ENCODE data around the gene CPXM2. TPM values are rescaled to one million over a fixed set of nuclear protein-coding genes. Genes with fewer than 3 reads are reported as not detected.

The CPXM2 gene
- polyA plus RNA-seq, 1 of the 3 experiments (the other 2 are of a cell fraction): not detected

DNA sequence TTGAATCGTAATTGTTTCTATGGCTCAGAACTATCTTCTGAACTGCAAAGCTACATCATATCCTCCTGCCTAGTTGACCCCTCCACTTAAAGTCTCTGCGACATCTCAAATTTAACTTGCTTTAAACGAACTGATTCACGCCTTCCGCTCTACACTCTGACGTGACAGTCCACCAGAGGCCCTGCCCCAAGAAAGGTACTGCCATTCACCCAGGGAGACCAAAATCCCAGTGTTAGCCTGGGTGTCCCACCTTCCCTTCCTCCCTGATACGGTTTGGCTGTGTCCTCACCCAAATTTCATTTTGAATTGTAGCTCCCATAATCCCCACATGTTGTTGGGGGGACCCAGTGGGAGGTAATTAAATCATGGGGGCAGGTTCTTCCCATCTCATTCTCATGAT lies 90.8 kb downstream of the CPXM2 start:
- no peak overlapping the region for H3K27ac ChIP-seq (ENCODE audit: low read depth in 2 of 2, low read length in 1 of 2)
- no peak for TF ChIP-seq JUND (IDR thresholded peaks at IDR 0.05)
- TF ChIP-seq, protein P1, sequence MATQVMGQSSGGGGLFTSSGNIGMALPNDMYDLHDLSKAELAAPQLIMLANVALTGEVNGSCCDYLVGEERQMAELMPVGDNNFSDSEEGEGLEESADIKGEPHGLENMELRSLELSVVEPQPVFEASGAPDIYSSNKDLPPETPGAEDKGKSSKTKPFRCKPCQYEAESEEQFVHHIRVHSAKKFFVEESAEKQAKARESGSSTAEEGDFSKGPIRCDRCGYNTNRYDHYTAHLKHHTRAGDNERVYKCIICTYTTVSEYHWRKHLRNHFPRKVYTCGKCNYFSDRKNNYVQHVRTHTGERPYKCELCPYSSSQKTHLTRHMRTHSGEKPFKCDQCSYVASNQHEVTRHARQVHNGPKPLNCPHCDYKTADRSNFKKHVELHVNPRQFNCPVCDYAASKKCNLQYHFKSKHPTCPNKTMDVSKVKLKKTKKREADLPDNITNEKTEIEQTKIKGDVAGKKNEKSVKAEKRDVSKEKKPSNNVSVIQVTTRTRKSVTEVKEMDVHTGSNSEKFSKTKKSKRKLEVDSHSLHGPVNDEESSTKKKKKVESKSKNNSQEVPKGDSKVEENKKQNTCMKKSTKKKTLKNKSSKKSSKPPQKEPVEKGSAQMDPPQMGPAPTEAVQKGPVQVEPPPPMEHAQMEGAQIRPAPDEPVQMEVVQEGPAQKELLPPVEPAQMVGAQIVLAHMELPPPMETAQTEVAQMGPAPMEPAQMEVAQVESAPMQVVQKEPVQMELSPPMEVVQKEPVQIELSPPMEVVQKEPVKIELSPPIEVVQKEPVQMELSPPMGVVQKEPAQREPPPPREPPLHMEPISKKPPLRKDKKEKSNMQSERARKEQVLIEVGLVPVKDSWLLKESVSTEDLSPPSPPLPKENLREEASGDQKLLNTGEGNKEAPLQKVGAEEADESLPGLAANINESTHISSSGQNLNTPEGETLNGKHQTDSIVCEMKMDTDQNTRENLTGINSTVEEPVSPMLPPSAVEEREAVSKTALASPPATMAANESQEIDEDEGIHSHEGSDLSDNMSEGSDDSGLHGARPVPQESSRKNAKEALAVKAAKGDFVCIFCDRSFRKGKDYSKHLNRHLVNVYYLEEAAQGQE (IDR thresholded peaks at IDR 0.05; ENCODE audit: low read depth, low read length): no peak
- no peak for TF ChIP-seq RAD21 (IDR thresholded peaks at IDR 0.05; ENCODE audit: low read length)
- TF ChIP-seq RCOR1 (IDR thresholded peaks at IDR 0.05; ENCODE audit: low read length): no peak
- no peak for TF ChIP-seq SIN3A (IDR thresholded peaks at IDR 0.05; ENCODE audit: borderline replicate concordance, low read depth, low read length)
- TF ChIP-seq SMC3 (IDR thresholded peaks at IDR 0.05; ENCODE audit: low read depth, low read length): no peak
- TF ChIP-seq EZH2phosphoT487 (IDR thresholded peaks at IDR 0.05; ENCODE audit: borderline replicate concordance, low read depth): no peak
- TF ChIP-seq CHD2 (IDR thresholded peaks at IDR 0.05; ENCODE audit: low read length, partially characterized antibody): no peak
- TF ChIP-seq, protein P2, sequence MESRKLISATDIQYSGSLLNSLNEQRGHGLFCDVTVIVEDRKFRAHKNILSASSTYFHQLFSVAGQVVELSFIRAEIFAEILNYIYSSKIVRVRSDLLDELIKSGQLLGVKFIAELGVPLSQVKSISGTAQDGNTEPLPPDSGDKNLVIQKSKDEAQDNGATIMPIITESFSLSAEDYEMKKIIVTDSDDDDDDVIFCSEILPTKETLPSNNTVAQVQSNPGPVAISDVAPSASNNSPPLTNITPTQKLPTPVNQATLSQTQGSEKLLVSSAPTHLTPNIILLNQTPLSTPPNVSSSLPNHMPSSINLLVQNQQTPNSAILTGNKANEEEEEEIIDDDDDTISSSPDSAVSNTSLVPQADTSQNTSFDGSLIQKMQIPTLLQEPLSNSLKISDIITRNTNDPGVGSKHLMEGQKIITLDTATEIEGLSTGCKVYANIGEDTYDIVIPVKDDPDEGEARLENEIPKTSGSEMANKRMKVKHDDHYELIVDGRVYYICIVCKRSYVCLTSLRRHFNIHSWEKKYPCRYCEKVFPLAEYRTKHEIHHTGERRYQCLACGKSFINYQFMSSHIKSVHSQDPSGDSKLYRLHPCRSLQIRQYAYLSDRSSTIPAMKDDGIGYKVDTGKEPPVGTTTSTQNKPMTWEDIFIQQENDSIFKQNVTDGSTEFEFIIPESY (IDR thresholded peaks at IDR 0.05; ENCODE audit: borderline replicate concordance, low read depth): no peak
- no peak for TF ChIP-seq YY1 (IDR thresholded peaks at IDR 0.05; ENCODE audit: low read depth)
- TF ChIP-seq EP300 (IDR thresholded peaks at IDR 0.05; ENCODE audit: borderline replicate concordance in 1 of 2, low read depth in 1 of 2, low read length in 1 of 2): no peak
- TF ChIP-seq NRF1 (IDR thresholded peaks at IDR 0.05; ENCODE audit: low read depth, low read length): no peak
- no peak overlapping the region for H3K4me3 ChIP-seq (ENCODE audit: low read depth in 2 of 2, low read length in 1 of 2)
- no peak overlapping the region for H3K9ac ChIP-seq
- H2AFZ ChIP-seq (ENCODE audit: low read depth): no peak overlapping the region
- H3K4me2 ChIP-seq: no peak overlapping the region
- H3K9me2 ChIP-seq: no peaks in the 10 kb centered on the region
- ChIA-PET CTCF (interaction anchor here (1.0 kb wide), 2 partner anchors 21 to 47 kb away, joined by 3 read pairs; no protein-coding TSS in a partner anchor), POLR2A (no interaction called here)
- H3K4me1 ChIP-seq (ENCODE audit: control insufficient read depth in 1 of 2, insufficient read depth in 2 of 2, low read depth in 1 of 2, low read length in 1 of 2): no peaks in the 10 kb centered on the region
- H3K79me2 ChIP-seq (ENCODE audit: insufficient read depth): no peaks in the 10 kb centered on the region
- no peak for DNase-seq
- no peaks in the 10 kb centered on the region for H4K20me1 ChIP-seq (ENCODE audit: insufficient read depth)
- 53% methylated on average over 7 of the region's 7 CpGs for WGBS (ENCODE audit: low lambda C conversion rate)
- no peaks in the 10 kb centered on the region for H3K27me3 ChIP-seq (ENCODE audit: insufficient read depth)
- no peaks in the 10 kb centered on the region for H3K9me3 ChIP-seq
- no peaks in the 10 kb centered on the region for H3K36me3 ChIP-seq (replicated peaks in 1 of 2; ENCODE audit: control insufficient read depth in 1 of 2, insufficient read depth in 2 of 2, low read length in 1 of 2)
- no peaks in the 10 kb centered on the region for H3F3A ChIP-seq (replicated peaks; ENCODE audit: insufficient read depth)

DNA sequence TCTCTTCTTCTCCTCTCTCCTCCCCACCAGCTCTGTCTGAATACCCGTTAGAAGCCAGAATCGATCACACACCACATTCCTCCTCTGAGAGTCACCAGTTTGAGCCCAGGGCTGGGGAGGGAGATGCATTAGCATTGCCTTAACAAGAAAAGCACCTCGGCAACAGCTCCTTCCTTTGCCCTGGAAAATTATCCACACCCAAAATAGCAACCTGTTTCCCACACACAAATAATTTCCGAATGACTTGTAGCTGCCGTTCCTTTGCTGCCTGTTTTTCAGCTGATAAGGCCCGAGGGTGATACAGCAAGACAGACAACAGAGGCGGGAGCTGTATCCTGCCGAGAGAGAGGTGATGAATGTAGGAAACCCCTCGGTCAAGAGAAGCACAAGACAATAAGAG lies 91.3 kb downstream of the CPXM2 start:
- Histone ChIP-seq H3K27ac (ENCODE audit: low read depth in 2 of 2, low read length in 1 of 2) (no peak overlapping the region), H3K9me2 (no peaks in the 10 kb centered on the region), H3K4me1 (ENCODE audit: control insufficient read depth in 1 of 2, insufficient read depth in 2 of 2, low read depth in 1 of 2, low read length in 1 of 2) (no peaks in the 10 kb centered on the region), H3K9ac (no peak overlapping the region), H2AFZ (ENCODE audit: low read depth) (no peak overlapping the region), H3K36me3 (replicated peaks in 1 of 2; ENCODE audit: control insufficient read depth in 1 of 2, insufficient read depth in 2 of 2, low read length in 1 of 2) (no peaks in the 10 kb centered on the region), H3K4me2 (no peak overlapping the region), H3K4me3 (ENCODE audit: low read depth in 2 of 2, low read length in 1 of 2) (no peak overlapping the region), H3F3A (replicated peaks; ENCODE audit: insufficient read depth) (no peaks in the 10 kb centered on the region), H4K20me1 (ENCODE audit: insufficient read depth) (no peaks in the 10 kb centered on the region), H3K9me3 (no peaks in the 10 kb centered on the region), H3K79me2 (ENCODE audit: insufficient read depth) (no peaks in the 10 kb centered on the region), H3K27me3 (ENCODE audit: insufficient read depth) (no peaks in the 10 kb centered on the region)
- DNase-seq: no peak
- CTCF ChIA-PET: interaction anchor here (1.0 kb wide), 1 partner anchor 47 kb away, joined by 3 read pairs; no protein-coding TSS in a partner anchor
- POLR2A ChIA-PET: no interaction called here
- WGBS (ENCODE audit: low lambda C conversion rate): 20% methylated on average over 9 of the region's 9 CpGs
- TF ChIP-seq RFX5 (IDR thresholded peaks at IDR 0.05; ENCODE audit: low read length): no peak
- TF ChIP-seq FOXJ3 (CRISPR knock-in tag; IDR thresholded peaks at IDR 0.05): no peak
- TF ChIP-seq SIN3A (IDR thresholded peaks at IDR 0.05; ENCODE audit: borderline replicate concordance, low read depth, low read length): no peak
- no peak for TF ChIP-seq NRF1 (IDR thresholded peaks at IDR 0.05; ENCODE audit: low read depth, low read length)
- TF ChIP-seq MXI1 (IDR thresholded peaks at IDR 0.05; ENCODE audit: low read depth, low read length): no peak
- no peak for TF ChIP-seq GABPA (IDR thresholded peaks at IDR 0.05; ENCODE audit: low read depth)
- no peak for TF ChIP-seq ELF1 (IDR thresholded peaks at IDR 0.05)
- TF ChIP-seq CHD2 (IDR thresholded peaks at IDR 0.05; ENCODE audit: low read length, partially characterized antibody): no peak
- no peak for TF ChIP-seq FOXM1 (IDR thresholded peaks at IDR 0.05; ENCODE audit: low read depth)
- TF ChIP-seq, protein P2 (IDR thresholded peaks at IDR 0.05; ENCODE audit: borderline replicate concordance, low read depth): no peak
- TF ChIP-seq, protein P3, sequence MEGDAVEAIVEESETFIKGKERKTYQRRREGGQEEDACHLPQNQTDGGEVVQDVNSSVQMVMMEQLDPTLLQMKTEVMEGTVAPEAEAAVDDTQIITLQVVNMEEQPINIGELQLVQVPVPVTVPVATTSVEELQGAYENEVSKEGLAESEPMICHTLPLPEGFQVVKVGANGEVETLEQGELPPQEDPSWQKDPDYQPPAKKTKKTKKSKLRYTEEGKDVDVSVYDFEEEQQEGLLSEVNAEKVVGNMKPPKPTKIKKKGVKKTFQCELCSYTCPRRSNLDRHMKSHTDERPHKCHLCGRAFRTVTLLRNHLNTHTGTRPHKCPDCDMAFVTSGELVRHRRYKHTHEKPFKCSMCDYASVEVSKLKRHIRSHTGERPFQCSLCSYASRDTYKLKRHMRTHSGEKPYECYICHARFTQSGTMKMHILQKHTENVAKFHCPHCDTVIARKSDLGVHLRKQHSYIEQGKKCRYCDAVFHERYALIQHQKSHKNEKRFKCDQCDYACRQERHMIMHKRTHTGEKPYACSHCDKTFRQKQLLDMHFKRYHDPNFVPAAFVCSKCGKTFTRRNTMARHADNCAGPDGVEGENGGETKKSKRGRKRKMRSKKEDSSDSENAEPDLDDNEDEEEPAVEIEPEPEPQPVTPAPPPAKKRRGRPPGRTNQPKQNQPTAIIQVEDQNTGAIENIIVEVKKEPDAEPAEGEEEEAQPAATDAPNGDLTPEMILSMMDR (IDR thresholded peaks at IDR 0.05): no peak
- no peak for TF ChIP-seq EZH2phosphoT487 (IDR thresholded peaks at IDR 0.05; ENCODE audit: borderline replicate concordance, low read depth)

All from SK-N-SH (cell line).